ENCODE measurements around the gene GAL3ST1.

DNA sequence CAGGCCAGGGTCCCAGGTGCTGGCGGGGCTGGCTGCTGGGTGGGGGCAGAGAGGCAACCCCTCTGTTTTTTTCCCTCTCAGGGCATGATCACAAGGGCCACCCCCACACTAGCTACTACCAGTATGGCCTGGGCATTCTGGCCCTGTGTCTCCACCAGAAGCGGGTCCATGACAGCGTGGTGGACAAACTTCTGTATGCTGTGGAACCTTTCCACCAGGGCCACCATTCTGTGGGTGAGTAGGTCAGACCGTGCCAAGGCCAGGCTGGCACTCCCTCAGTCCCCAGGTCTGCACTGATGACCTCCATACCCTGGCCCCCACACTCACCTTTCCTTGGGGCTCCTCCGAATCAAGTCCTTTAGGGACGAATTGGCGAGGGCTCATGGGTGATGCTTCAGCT is 39.8 kb upstream of the GAL3ST1 start:
- TF ChIP-seq EP300 (IDR thresholded peaks at IDR 0.05; ENCODE audit: borderline replicate concordance in 1 of 2, low read depth in 1 of 2, low read length in 1 of 2) (no peak), GATA2 (CRISPR knock-in tag; IDR thresholded peaks at IDR 0.05) (no peak), MXI1 (IDR thresholded peaks at IDR 0.05; ENCODE audit: low read depth, low read length) (no peak), YY1 (IDR thresholded peaks at IDR 0.05; ENCODE audit: low read depth) (no peak), TAF1 (IDR thresholded peaks at IDR 0.05; ENCODE audit: borderline replicate concordance, low read depth, low read length) (no peak)
- TF ChIP-seq, protein P1, sequence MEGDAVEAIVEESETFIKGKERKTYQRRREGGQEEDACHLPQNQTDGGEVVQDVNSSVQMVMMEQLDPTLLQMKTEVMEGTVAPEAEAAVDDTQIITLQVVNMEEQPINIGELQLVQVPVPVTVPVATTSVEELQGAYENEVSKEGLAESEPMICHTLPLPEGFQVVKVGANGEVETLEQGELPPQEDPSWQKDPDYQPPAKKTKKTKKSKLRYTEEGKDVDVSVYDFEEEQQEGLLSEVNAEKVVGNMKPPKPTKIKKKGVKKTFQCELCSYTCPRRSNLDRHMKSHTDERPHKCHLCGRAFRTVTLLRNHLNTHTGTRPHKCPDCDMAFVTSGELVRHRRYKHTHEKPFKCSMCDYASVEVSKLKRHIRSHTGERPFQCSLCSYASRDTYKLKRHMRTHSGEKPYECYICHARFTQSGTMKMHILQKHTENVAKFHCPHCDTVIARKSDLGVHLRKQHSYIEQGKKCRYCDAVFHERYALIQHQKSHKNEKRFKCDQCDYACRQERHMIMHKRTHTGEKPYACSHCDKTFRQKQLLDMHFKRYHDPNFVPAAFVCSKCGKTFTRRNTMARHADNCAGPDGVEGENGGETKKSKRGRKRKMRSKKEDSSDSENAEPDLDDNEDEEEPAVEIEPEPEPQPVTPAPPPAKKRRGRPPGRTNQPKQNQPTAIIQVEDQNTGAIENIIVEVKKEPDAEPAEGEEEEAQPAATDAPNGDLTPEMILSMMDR (IDR thresholded peaks at IDR 0.05): no peak
